Kidney (tissue), 22 donors: ENCODE results near the gene TMEM269. TPM values are rescaled to one million over a fixed set of nuclear protein-coding genes. Genes with fewer than 3 reads are reported as not detected.

Source experiments
- DNase-seq, 5 donors: peaks; one replicate each; pipeline ENCODE4 v3.0.0-alpha.2; 2013 to 2020
- FAIRE-seq: peaks from 2 replicates; lab custom pipeline; 2012; peaks lifted over from hg19 to GRCh38; lab: Jason Lieb, UNC
- H3K27ac ChIP-seq, 2 donors: one replicate each; pipeline ENCODE4 v1.7.0; 2013; ENCODE audit warnings: low read depth in 2 of 2, low read length in 2 of 2, inconsistent platforms in 1 of 2
- H3K27me3 ChIP-seq: one replicate; pipeline ENCODE4 v1.7.1; 2013; ENCODE audit warnings: low read length, inconsistent platforms; ENCODE audit not compliant: control insufficient read depth, insufficient read depth
- H3K36me3 ChIP-seq, 3 donors: one replicate each; pipeline versions ENCODE4 v1.7.0 to v1.7.1; 2013; ENCODE audit warnings: low read length in 3 of 3, control low read depth in 1 of 3, inconsistent platforms in 1 of 3; ENCODE audit not compliant: insufficient read depth in 3 of 3, control insufficient read depth in 2 of 3
- H3K4me1 ChIP-seq, 3 donors: one replicate each; pipeline versions ENCODE4 v1.7.0 to v1.7.1; 2013; ENCODE audit warnings: low read length in 3 of 3, inconsistent platforms in 1 of 3, low read depth in 1 of 3; ENCODE audit not compliant: control insufficient read depth in 2 of 3, insufficient read depth in 2 of 3
- H3K4me3 ChIP-seq, 3 donors: one replicate each; pipeline versions ENCODE4 v1.7.0 to v1.8.1; 2013; ENCODE audit warnings: low read length in 3 of 3, control low read depth in 1 of 3, inconsistent platforms in 1 of 3
- H3K9ac ChIP-seq, 3 donors: one replicate each; pipeline versions ENCODE4 v1.7.0 to v1.7.1; 2013; ENCODE audit warnings: low read length in 3 of 3, control low read depth in 1 of 3, inconsistent platforms in 1 of 3
- H3K9me3 ChIP-seq, 3 donors: one replicate each; pipeline versions ENCODE4 v1.7.0 to v1.7.1; 2013; ENCODE audit warnings: low read length in 3 of 3, control low read depth in 1 of 3, inconsistent platforms in 1 of 3; ENCODE audit not compliant: control insufficient read depth in 2 of 3, insufficient read depth in 1 of 3
- intact Hi-C: fragments of 100-400 bp; cut with DNase I; formaldehyde crosslinking; loops from one replicate; pipeline ENCODE4 v1.11.1; 2022
- long read RNA-seq, 10 donors: library from polyadenylated mRNA in 1 of 10; unstranded in 1 of 10; transcript quantifications; one replicate each; pipeline ENCODE4 v2.0.0 and lab custom pipeline, GENCODE V29; 2021 to 2026
- polyA plus RNA-seq: library from polyadenylated mRNA; stranded (reverse); fragments of 350-450 nt; fragmentation: Illumina TruSeq; extraction: RNeasy Lipid Tissue Mini Kit (QIAGEN cat#74804); gene quantifications from one replicate; pipeline ENCODE4 v1.2.3, GENCODE V29; 2014; ENCODE audit warnings: low read depth, low replicate concordance; ENCODE audit not compliant: insufficient read depth
- total RNA-seq: library from RNA; stranded (reverse); fragmentation: NEBNext Ultra II Directional; extraction: Animal tissue kit (Norgen Biotek cat#: 25700); gene quantifications from one replicate; pipeline ENCODE4 v1.2.1, GENCODE V29; 2021
- TF ChIP-seq, protein P1 (sequence below): IDR thresholded peaks from 3 replicates; pipeline ENCODE4 v1.5.1; 2012; ENCODE audit warnings: mild to moderate bottlenecking, moderate library complexity, borderline replicate concordance; ENCODE audit not compliant: insufficient read depth; ENCODE audit errors: extremely low read depth
- donor health status: control.
- donor health status: control.
- donor health status: control.
- donor health status: control.
- donor health status: control.
- donor health status: DM: yes; HTN: yes; CAD: no.
- donor health status: Normal renal cell carcinoma (clear cell type).

TMEM269 gene, protein sequence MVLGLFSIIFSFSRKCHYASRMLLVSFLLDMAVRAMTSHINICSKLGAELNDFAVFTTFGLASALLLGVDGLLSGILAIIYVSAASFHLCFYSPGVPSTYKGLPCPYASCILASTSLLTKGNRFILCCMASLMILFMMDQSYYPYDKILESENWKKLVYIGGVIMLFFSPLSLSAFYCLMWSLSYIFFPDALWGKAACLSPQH
- total RNA-seq (0.22 TPM), polyA plus RNA-seq (not detected)
- long read RNA-seq, donor 1, partial matches to known transcripts: 20 of 131 reads
- long read RNA-seq, donor 1, other reads (novel, unspliced or antisense): 111 of 131 reads
- long read RNA-seq, donor 2, partial matches to known transcripts: 59 of 151 reads
- long read RNA-seq, donor 2, other reads (novel, unspliced or antisense): 92 of 151 reads
- long read RNA-seq, donor 3, partial matches to known transcripts: 213 of 219 reads
- long read RNA-seq, donor 3, other reads (novel, unspliced or antisense): 6 of 219 reads
- long read RNA-seq, donor 4: 0 reads
- long read RNA-seq, donor 5: 0 reads
- long read RNA-seq, donor 6, partial matches to known transcripts: 45 of 256 reads
- long read RNA-seq, donor 6, other reads (novel, unspliced or antisense): 211 of 256 reads
- long read RNA-seq, donor 7: 0 reads
- long read RNA-seq, donor 8, partial matches to known transcripts: 26 of 127 reads
- long read RNA-seq, donor 8, other reads (novel, unspliced or antisense): 101 of 127 reads
- long read RNA-seq, donor 9: 0 reads
- long read RNA-seq, donor 10: 0 reads

GRCh38 chr1:42784946-42785693, at the start of gene TMEM269:
Gene TMEM269, plus strand, starts transcription at chr1:42784991. Its CDS starts 4,903 bp downstream, at chr1:42789894.
- DNase-seq: peak; percentile 18 to 78 (median 52)
- H3K9ac ChIP-seq: peak within 1 kb of the TSS in 1 of 3 donors; percentile 23
- peaks cover 0 to 3% (median 0%) of the 10 kb centered on the region in 3 donors for H3K36me3 ChIP-seq
- peaks cover 0 to 8% (median 3%) of the 10 kb centered on the region in 3 donors for H3K4me1 ChIP-seq
- no peaks in the 10 kb centered on the region for H3K27me3 ChIP-seq
- FAIRE-seq: no peak
- H3K9me3 ChIP-seq: no peaks in the 10 kb centered on the region
- intact Hi-C loops: no loop called here
- TF ChIP-seq, protein P1, sequence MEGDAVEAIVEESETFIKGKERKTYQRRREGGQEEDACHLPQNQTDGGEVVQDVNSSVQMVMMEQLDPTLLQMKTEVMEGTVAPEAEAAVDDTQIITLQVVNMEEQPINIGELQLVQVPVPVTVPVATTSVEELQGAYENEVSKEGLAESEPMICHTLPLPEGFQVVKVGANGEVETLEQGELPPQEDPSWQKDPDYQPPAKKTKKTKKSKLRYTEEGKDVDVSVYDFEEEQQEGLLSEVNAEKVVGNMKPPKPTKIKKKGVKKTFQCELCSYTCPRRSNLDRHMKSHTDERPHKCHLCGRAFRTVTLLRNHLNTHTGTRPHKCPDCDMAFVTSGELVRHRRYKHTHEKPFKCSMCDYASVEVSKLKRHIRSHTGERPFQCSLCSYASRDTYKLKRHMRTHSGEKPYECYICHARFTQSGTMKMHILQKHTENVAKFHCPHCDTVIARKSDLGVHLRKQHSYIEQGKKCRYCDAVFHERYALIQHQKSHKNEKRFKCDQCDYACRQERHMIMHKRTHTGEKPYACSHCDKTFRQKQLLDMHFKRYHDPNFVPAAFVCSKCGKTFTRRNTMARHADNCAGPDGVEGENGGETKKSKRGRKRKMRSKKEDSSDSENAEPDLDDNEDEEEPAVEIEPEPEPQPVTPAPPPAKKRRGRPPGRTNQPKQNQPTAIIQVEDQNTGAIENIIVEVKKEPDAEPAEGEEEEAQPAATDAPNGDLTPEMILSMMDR: no peak
- H3K27ac ChIP-seq: no peak within 1 kb of the TSS
- peak within 1 kb of the TSS; percentile 37 to 55 (median 48) for H3K4me3 ChIP-seq

- Histone ChIP-seq H3K4me3 (no peak overlapping the region), H3K27me3 (no peaks in the 10 kb centered on the region), H3K36me3 (peaks cover 0 to 3% (median 0%) of the 10 kb centered on the region in 3 donors), H3K9ac (no peak overlapping the region), H3K4me1 (peaks cover 0 to 4% (median 0%) of the 10 kb centered on the region in 3 donors), H3K27ac (no peak overlapping the region), H3K9me3 (no peaks in the 10 kb centered on the region)
- DNase-seq: no peak
- FAIRE-seq: no peak
- TF ChIP-seq, protein P1: no peak
- intact Hi-C loops: no loop called here
These were observed 49.7 kb upstream of the TMEM269 start for GRCh38 chr1:42735056-42735455.

GRCh38 chr1:42735477-42736105, 49.2 kb upstream of the TMEM269 start:
- TF ChIP-seq, protein P1: no peak
- no peak overlapping the region for H3K9ac ChIP-seq
- no peaks in the 10 kb centered on the region for H3K9me3 ChIP-seq
- H3K4me1 ChIP-seq: peaks cover 0 to 6% (median 3%) of the 10 kb centered on the region in 3 donors
- H3K4me3 ChIP-seq: no peak overlapping the region
- H3K36me3 ChIP-seq: peaks cover 0 to 3% (median 0%) of the 10 kb centered on the region in 3 donors
- H3K27me3 ChIP-seq: no peaks in the 10 kb centered on the region
- intact Hi-C loops: no loop called here
- DNase-seq (peak in 1 of 5 donors; percentile 29), FAIRE-seq (no peak)
- H3K27ac ChIP-seq: no peak overlapping the region
